Measurements from ENCODE around the gene ZNF467.

DNA sequence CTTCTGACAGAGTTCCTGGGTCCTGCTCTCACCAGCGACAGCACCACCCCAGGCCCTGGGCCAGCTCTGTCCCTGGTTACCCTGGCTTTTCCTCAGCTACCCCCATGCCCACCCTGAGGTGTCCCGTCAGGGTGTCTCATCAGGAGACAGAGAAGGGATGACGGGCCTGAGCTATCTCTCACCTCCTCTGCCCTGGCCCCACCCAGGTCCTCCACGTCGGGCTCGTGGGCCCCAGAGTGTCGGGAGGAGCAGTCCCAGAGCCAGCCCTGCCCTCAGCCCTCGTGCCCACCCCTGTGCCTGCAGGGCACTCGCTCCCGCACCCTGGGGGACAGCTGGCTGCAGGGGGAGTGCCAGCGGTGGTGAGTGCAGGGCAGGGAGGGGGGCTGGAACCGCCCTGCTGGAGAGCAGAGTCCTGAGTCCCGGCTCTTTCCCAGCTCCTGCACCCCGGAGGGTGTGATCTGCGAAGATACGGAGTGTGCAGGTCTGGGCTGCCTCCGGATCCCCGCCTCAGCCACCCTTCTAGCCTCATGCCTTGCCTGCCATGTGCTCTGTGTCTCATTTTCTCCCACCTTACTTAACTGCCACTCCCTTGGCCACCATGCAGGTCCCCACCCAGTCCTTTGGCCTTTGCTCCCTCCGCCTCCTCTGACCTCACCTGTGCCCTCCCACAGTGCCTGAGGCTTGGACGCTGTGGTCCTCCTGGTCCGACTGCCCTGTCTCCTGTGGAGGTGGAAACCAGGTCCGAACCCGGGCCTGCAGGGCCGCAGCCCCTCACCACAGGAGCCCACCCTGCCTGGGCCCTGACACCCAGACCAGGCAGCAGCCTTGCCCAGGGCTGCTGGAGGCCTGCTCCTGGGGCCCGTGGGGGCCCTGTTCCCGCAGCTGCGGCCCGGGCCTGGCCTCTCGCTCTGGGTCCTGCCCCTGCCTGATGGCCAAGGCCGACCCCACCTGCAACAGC, 48.1 kb upstream of the ZNF467 start:
- no peak for TF ChIP-seq CTCF (IDR thresholded peaks at IDR 0.05)
- TF ChIP-seq TCF7L2 (IDR thresholded peaks at IDR 0.05; ENCODE audit: low read depth, low read length), result no peak
- TF ChIP-seq, protein P1, sequence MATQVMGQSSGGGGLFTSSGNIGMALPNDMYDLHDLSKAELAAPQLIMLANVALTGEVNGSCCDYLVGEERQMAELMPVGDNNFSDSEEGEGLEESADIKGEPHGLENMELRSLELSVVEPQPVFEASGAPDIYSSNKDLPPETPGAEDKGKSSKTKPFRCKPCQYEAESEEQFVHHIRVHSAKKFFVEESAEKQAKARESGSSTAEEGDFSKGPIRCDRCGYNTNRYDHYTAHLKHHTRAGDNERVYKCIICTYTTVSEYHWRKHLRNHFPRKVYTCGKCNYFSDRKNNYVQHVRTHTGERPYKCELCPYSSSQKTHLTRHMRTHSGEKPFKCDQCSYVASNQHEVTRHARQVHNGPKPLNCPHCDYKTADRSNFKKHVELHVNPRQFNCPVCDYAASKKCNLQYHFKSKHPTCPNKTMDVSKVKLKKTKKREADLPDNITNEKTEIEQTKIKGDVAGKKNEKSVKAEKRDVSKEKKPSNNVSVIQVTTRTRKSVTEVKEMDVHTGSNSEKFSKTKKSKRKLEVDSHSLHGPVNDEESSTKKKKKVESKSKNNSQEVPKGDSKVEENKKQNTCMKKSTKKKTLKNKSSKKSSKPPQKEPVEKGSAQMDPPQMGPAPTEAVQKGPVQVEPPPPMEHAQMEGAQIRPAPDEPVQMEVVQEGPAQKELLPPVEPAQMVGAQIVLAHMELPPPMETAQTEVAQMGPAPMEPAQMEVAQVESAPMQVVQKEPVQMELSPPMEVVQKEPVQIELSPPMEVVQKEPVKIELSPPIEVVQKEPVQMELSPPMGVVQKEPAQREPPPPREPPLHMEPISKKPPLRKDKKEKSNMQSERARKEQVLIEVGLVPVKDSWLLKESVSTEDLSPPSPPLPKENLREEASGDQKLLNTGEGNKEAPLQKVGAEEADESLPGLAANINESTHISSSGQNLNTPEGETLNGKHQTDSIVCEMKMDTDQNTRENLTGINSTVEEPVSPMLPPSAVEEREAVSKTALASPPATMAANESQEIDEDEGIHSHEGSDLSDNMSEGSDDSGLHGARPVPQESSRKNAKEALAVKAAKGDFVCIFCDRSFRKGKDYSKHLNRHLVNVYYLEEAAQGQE (IDR thresholded peaks at IDR 0.05; ENCODE audit: insufficient read depth in 1 of 2, low read depth in 2 of 2, low read length in 1 of 2), result no peak
- no peak for TF ChIP-seq SIN3A (IDR thresholded peaks at IDR 0.05; ENCODE audit: borderline replicate concordance, insufficient read depth, low read depth, low read length)
- TF ChIP-seq POLR2AphosphoS5 (IDR thresholded peaks at IDR 0.05; ENCODE audit: low read depth, low read length), result no peak

Measured in Panc1 (cell line).